Muscle of back (tissue), 11 donors: ENCODE results near the gene SNRPE. TPM values are rescaled to one million over a fixed set of nuclear protein-coding genes. Genes with fewer than 3 reads are reported as not detected.
A peak's percentile ranks its signal among the peaks of the same experiment; 100 is the strongest.

Experiments used
- DNase-seq, 3 donors: peaks; one replicate each; pipeline versions ENCODE4 v3.0.0 to v3.0.0-alpha.2; 2013
- polyA plus RNA-seq, 10 donors: library from polyadenylated mRNA; unstranded; fragments of 120-200 nt; gene quantifications; one replicate each; pipeline ENCODE4 v1.2.1, GENCODE V29; 2013; ENCODE audit not compliant: insufficient read length in 10 of 10

Gene SNRPE
- polyA plus RNA-seq, 10 donors: 145 to 238 (median 176) TPM

DNA sequence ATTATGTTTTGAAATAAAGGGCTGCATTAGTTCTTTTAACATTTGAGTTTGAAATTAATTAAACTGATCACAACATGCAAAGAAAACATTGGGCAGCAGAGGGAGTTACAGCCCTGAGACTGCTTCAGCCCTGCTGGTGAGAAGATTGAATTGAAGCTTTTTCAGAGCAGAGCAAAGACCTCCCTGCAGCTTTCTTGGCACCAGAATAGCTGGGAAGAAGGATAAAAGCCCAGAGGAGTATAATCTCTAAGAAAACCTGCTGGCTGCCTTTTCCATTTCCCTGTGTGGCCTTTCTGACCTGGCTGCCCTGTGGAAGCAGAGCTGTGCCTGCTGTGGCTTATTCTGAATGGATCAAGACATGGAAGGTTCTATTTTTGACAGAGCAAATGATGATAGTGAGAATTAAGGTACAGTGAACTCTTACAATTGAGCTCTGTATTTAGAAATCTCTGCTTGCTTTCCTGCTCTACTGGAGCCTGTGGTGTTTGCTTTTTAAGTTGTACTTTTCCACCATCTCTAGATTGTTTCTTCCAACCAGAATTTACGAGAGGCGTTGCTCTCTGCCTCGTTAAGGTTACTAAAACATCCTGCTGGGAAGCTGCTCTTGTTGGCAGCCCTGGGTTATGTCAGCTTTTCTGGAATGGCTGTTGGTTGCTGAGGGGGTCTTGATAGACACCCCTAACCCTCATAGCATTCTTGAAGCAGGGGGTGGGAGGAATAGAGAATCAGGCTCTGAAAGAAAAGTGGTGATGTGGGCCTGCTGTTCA lies 9.9 kb downstream of the SNRPE start:
- DNase-seq: peak in 2 of 3 donors; percentile 52 to 74

DNA sequence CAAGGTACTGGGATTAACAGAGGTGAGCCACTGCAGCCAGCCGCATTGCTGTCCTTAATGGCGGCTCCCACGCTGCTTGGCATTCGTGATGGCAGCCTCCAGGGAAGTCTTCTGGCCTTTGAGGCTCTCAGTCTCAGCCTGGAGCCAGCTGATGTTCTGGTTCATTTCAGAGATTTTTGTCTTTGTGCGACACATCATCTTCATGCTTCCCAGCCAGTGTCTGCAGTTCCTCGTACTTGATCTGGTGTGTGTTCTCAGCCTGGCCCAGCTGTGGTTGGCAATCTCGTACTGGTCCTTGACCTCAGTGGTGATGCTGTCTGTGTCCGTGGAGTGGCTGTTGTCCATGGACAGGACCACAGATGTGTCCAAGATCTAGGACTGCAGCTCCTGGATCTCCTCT lies 11.7 kb downstream of the SNRPE start:
- no peak for DNase-seq

DNA sequence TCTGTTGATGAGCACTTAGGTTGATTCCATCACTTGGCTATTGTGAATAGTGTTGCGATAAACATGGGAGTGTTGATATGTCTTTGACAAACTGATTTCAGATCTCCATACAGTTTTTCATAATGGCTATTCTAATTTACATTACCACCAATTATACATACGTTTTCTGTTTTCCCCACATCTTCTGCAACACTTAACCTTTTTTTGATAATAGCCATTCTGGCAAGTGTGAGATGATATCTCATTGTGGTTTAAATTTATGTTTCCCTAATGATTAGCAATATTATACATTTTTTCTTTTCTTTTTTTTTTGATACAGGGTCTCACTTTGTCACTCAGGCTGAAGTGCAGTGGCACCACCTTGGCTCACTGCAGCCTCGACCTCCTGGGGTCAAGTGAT lies 17.0 kb downstream of the SNRPE start:
- no peak for DNase-seq

DNA sequence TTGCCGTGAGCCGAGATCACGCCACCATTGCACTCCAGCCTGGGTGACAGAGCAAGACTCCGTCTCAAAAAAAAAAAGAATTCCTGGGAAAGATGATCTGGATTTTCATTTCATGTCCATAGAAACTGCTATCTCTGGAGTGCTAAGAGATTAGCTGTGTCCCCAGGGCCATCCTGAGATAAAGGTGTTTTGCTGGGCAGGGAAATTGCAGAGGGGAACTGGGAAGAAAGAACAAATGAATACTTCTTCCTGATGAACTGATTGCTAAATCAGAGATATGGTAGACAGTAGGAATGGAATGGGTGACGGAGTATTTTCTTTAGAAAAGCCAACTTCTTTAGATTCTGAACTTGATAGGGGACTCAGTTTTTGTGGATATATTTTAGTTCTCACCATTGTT lies 19.2 kb downstream of the SNRPE start:
- no peak for DNase-seq

DNA sequence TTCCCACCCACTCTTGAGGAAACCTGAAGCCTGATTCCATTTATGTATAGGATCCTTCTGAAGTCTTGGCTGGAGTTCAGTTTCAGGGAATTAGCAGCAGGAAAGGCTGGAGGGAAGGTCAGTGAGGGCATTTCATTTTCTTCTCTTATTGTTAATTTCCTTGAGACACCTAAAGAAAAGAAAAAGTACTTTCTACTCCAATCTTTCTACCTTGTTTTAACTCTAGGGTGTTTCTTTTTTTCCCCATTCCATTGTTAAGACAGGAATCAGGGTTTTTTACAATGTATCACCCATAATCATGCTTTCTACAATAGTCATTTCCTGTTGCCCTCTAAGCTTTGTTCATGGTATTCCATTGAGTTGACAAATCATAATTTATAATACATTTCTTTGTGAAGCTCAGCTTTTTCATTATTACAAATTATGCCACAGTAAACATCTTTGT lies 27.4 kb downstream of the SNRPE start:
- DNase-seq: peak in 1 of 3 donors; percentile 38

DNA sequence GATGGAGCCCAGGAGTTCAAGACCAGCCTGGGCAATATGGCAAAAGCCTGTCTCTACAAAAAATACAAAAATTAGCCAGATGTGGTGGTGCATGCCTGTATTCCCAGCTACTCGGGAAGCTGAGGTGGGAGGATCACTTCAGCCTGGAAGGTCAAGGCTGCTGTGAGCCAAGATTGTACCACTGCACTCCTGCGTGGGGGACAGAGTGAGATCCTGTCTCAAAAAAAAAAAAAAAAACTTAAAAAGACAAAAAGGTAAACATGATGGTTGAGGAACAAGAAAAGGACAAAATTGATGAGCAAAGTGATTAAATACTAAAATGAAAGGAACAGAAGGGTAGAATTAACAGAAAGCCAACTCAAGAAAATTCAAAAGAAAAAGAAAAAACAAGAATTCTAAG lies 30.6 kb downstream of the SNRPE start:
- no peak for DNase-seq

DNA sequence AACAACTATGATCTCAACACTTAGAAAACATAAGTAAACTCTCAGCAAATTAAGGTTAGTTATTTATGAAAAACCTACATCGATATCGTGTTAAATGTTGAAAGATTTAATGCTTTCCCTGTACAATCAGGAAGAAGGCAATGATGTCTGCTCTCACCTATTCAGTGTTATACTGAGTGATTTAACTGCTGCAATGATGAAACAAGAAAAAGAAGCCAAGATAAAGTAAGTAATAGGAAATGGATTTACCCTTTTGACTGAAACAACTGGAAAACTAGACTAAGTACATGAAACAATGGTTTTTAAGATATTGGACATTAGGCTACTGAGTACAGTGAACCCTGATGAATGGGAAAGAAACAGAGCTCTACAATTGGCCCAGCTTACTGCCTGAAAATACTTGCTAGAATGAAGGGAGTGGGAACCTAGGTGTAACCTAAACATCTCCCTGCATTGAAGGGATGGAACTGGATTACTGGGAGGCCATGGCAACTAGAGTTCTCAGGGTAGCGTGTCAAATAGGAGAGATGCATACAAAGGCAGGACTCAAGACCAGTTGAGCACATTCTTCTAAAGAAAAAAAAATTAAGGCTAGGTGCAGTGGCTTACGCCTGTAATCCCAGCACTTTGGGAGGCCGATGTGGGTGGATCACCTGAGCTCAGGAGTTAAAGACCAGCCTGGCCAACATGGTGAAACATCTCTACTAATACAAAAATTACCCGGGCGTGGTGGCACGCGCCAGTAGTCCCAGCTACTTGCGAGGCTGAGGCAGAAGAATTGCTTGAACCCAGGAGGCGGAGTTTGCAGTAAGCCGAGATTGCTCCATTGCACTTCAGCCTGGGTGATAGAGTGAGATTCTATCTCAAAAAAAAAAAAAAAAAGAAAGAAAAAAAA lies 37.3 kb downstream of the SNRPE start:
- no peak for DNase-seq

DNA sequence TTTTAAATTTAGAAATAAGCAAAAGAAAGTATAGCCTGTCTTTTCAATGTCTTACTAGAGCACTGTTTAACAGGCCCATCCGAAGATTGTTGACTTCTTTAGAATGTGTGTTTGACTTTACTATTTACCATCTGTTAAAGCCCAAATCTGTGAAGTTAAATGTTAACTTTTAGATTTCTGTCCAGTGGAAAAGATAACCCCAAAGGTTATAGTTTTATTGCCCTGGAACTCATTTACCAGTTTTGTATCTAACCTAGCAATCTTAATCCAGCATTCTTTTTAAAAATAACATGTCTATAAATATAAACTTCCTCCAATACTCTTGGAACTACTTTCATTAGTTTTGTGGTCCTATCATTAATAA lies 37.9 kb downstream of the SNRPE start:
- DNase-seq: no peak

DNA sequence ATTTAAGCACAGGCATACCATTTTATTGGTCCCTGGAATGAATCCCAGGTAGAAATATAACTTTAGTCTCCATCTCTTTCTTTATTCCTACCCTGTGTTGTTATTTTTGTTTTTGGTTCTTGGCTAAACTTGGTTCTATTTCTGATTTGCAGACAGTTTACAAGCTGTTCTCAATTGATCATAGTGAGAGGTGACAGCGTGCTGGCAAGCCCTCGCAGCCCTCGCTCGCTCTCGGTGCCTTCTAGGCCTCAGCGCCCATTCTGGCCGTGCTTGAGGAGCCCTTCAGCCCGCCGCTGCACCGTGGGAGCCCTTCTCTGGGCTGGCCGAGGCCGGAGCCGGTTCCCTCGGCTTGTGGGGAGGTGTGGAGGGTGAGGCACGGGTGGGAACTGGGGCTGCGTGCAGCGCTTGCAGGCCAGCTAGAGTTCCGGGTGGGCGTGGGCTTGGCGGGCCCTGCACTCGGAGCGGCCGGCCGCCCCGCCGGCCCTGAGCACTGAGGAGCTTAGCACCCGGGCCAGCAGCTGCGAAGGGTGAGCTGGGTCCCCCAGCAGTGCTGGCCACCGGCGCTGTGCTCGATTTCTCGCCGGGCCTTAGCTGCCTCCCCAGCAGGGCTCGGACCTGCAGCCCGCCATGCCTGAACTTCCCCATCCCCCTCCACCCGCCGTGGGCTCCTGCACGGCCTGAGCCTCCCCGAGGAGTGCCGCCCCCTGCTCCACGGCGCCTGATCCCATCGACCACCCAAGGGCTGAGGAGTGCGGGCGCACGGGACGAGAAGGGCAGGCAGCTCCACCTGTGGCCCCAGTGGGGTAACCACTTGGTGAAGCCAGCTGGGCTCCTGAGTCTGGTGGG lies 38.7 kb downstream of the SNRPE start:
- no peak for DNase-seq

DNA sequence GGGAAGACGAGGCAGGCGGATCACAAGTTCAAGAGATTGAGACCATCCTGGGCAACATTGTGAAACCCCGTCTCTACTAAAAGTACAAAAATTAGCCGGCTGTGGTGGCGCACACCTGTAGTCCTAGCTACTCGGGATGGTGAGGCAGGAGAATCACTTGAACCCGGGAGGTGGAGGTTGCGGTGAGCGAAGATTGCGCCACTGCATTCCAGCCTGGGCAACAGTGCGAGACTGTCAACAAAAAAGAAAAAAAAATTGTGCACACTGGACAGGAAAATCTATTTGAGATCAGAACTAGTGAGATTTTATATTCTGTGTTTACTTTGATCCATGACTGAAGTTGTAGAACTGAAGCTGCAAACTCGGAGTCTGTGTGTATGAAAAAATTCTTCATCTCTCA lies 40.2 kb downstream of the SNRPE start:
- DNase-seq: no peak

DNA sequence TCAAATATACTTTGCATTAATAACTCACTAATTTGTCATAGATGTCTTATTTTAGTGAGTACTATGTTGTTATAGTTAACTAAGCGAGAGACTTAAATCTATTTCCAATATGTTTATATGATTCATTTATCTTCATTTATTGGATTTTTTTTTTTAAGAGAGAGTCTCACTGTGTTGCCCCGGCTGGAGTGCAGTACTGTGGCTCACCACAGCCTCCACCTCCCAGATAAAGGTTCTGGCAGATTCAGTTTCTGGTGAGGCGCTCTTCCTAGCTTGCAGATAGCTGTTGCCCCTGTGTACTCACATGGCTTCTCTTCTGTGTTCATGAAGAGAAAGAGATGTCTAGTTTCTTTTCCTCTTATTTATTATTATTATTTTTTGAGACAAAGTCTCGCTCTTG lies 43.9 kb downstream of the SNRPE start:
- no peak for DNase-seq

DNA sequence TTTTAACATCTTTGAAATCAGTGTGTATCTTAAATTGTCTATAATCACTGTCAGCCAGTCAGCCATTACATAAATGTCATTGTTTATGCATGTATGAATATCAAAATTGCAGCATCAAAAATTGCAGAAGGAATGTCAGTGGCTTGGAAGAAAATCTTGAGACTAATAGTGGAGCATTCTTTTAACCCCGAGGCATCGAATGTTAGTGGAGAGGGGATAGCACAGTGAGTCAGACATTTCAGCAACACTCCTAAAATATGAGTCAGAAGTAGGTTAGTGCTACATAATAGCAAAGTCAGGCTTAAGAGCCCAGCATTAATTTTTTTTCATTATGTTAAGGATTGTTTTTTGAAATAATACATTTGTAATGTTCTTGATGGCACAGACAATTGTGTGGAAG lies 45.5 kb downstream of the SNRPE start:
- DNase-seq: peak in 1 of 3 donors; percentile 84

DNA sequence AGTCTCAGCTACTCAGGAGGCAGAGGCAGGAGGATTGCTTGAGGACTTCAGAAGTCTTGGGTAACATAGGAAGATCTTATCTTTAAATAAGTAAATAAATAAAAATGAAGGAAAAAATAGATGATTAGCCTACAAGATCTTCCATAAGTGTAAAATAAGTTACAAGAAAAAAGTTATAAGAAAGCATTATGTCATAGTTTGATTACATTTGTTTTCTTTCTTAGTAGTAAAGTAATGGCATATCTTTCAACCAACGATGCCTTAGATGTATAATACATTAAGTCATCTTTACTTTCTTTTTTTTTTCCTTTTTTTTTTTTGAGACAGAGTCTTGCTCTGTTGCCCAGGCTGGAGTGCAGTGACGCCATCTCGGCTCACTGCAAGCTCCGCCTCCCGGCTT lies 46.5 kb downstream of the SNRPE start:
- no peak for DNase-seq

DNA sequence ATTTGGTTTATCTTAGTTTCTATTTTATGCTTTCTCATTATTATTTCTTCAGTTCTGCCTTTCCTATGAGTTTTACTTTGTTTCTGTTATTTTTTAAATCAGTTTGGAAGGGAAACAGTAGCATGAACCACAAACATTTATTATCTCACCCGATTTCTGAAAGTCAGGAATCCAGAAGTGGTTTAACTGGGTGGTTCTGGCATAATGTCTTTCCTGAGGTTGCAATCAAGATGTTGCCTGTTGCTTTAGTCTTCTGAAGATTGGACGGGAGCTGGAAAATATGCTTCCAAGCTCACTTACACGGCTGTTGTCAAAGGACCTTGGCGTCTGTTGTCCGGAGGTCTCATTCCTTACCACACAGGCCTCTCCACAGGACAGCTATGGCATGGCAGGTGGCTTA lies 50.4 kb downstream of the SNRPE start:
- DNase-seq: no peak

DNA sequence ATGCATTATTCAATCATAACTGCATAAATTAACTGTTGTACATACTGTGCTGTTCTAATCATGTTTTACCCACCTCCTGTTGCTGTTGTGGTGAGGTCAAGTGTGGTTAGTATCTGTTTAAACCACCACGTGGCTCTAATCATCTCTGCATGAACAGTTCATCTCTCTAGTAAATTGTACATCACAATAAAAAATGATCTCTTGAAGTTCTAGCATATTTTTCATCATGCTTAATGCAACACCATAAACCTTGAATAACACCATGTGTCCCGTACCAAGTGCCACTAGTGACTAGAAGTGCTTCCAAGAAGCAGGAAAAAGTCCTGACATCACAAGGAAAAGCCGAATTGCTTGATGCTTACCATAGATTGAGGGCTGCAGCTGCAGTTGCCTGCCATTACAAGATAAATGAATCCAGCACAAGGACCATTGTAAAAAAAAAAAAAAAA lies 51.7 kb downstream of the SNRPE start:
- no peak for DNase-seq

DNA sequence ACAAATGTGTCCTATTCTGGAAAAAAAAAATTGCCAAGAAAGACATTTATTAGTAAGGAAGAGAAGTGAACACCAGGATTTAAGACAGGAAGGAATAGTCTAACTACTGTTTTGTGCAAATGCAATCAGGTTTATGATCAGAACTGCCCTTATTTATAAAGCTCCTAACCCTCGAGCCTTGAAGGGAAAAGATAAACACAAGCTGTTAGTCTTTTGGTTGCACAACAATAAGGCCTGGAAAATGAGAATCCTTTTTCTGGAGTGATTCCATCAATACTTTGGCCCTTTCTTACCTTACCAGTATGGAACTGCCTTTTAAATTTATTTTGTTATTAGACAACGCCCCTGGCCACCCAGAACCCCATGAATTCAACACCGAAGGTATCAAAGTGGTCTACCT lies 52.9 kb downstream of the SNRPE start:
- DNase-seq: no peak

DNA sequence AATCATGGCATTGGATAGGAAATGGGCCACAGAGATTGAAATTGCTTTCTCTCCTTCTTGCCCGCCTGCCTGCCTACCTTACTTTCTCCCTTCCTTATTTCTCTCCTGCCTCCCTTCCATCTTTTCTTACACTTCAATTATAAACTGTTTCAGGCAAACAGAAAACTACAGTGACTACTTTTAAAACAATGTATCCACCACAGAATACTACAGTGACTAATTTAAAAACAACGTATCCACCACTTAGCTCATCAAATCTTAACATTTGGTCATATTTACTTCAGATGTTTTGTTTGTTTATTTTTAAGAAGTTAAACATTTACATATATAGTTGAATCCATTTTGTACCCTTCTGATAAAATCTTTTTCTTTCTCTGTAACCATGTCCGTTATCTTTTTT lies 54.4 kb downstream of the SNRPE start:
- DNase-seq: no peak

DNA sequence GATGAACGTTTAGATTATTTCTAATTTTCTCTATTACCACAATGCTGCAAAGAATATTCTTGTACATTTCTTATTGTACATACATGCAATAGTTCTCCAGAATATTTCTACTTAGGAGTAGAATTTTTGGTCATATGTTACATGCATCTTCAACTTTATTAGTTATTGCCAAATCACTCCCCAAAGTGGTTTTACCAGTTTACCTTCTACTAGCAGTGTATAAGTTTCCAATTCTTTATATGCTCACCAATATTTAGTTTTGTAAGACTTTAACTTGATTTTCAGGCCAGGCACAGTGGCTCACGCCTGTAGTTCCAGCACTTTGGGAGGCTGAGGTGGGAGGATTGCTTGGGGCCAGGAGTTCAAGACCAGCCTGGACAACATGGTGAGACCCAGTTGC lies 55.4 kb downstream of the SNRPE start:
- no peak for DNase-seq
